Astrocyte (in vitro differentiated cells and primary cell): ENCODE results near the gene PRMT9. TPM values are rescaled to one million over a fixed set of nuclear protein-coding genes. Genes with fewer than 3 reads are reported as not detected.

Experiments
- DNase-seq: peaks from one replicate; pipeline ENCODE4 v3.0.0-alpha.2; 2010; ENCODE audit warnings: low read depth
- FAIRE-seq: peaks from 2 replicates; lab custom pipeline; 2011; peaks lifted over from hg19 to GRCh38; lab: Jason Lieb, UNC
- H2AFZ ChIP-seq: 2 replicates; pipeline ENCODE4 v1.6.0; 2012; ENCODE audit warnings: low read depth, low read length, inconsistent platforms
- H3K27ac ChIP-seq: 2 replicates; pipeline ENCODE4 v1.5.1; 2011; ENCODE audit warnings: low read depth, low read length, inconsistent platforms
- H3K27me3 ChIP-seq: 2 replicates; pipeline ENCODE4 v1.6.0; 2011; ENCODE audit warnings: low read length, inconsistent platforms; ENCODE audit not compliant: insufficient read depth
- H3K36me3 ChIP-seq: 2 replicates; pipeline ENCODE4 v1.5.1; 2011; ENCODE audit warnings: low read length, inconsistent platforms; ENCODE audit not compliant: insufficient read depth
- H3K4me1 ChIP-seq: 2 replicates; pipeline ENCODE4 v1.5.1; 2011; ENCODE audit warnings: low read length, inconsistent platforms; ENCODE audit not compliant: insufficient read depth
- H3K4me2 ChIP-seq: 2 replicates; pipeline ENCODE4 v1.6.0; 2012; ENCODE audit warnings: low read length, inconsistent platforms
- H3K4me3 ChIP-seq: 2 replicates; pipeline ENCODE4 v1.5.1; 2011; ENCODE audit warnings: low read depth, mild to moderate bottlenecking, low read length, inconsistent platforms; ENCODE audit not compliant: insufficient read depth
- H3K79me2 ChIP-seq: 2 replicates; pipeline ENCODE4 v1.6.0; 2012; ENCODE audit warnings: mild to moderate bottlenecking, low read length, inconsistent platforms; ENCODE audit not compliant: insufficient read depth
- H3K9ac ChIP-seq: 2 replicates; pipeline ENCODE4 v1.6.0; 2012; ENCODE audit warnings: mild to moderate bottlenecking, low read length, inconsistent platforms
- H3K9me3 ChIP-seq: 2 replicates; pipeline ENCODE4 v1.5.1; 2012; ENCODE audit warnings: low read depth, mild to moderate bottlenecking, low read length, inconsistent platforms; ENCODE audit not compliant: insufficient read depth
- H4K20me1 ChIP-seq: 2 replicates; pipeline ENCODE4 v1.6.0; 2012; ENCODE audit warnings: low read length, inconsistent platforms; ENCODE audit not compliant: insufficient read depth
- H3K27ac Mint-ChIP-seq: one replicate; pipeline ENCODE4 v1.8.0; 2021; ENCODE audit warnings: mild to moderate bottlenecking, mixed read lengths; ENCODE audit not compliant: unreplicated experiment
- H3K27me3 Mint-ChIP-seq: one replicate; pipeline ENCODE4 v1.8.0; 2021; ENCODE audit warnings: low read depth, mixed read lengths; ENCODE audit not compliant: unreplicated experiment
- H3K36me3 Mint-ChIP-seq: one replicate; pipeline ENCODE4 v1.8.0; 2021; ENCODE audit warnings: low read depth, mixed read lengths; ENCODE audit not compliant: unreplicated experiment
- H3K4me1 Mint-ChIP-seq: one replicate; pipeline ENCODE4 v1.8.0; 2021; ENCODE audit warnings: low read depth, mixed read lengths; ENCODE audit not compliant: unreplicated experiment
- H3K4me3 Mint-ChIP-seq: one replicate; pipeline ENCODE4 v1.8.0; 2021; ENCODE audit warnings: mild to moderate bottlenecking, moderate library complexity, mixed read lengths; ENCODE audit not compliant: unreplicated experiment
- H3K9me3 Mint-ChIP-seq: one replicate; pipeline ENCODE4 v1.8.0; 2021; ENCODE audit warnings: mild to moderate bottlenecking, mixed read lengths; ENCODE audit not compliant: unreplicated experiment
- EZH2 ChIP-seq: IDR thresholded peaks from 2 replicates; pipeline ENCODE4 v1.6.1; 2012; ENCODE audit warnings: mild to moderate bottlenecking, low read length, inconsistent platforms; ENCODE audit not compliant: insufficient read depth
- total RNA-seq: library from RNA; stranded (reverse); gene quantifications from 2 replicates; pipeline ENCODE4 v1.2.1, GENCODE V29; 2021
- TF ChIP-seq, protein P1 (sequence below): IDR thresholded peaks from 2 replicates; pipeline ENCODE4 v1.5.1; 2011; ENCODE audit warnings: low read depth, mild to moderate bottlenecking, inconsistent platforms, low read length, moderate library complexity; ENCODE audit not compliant: insufficient read depth

PRMT9 gene
- total RNA-seq, 1 donor from 2014 or later, result 8.4 TPM

GRCh38 chr4:147607471-147607870 is 76.5 kb downstream of the PRMT9 start:
- Histone ChIP-seq H3K4me3 (no peak overlapping the region), H3K27me3 (no peaks in the 10 kb centered on the region), H3K4me2 (no peak overlapping the region), H3K9ac (no peak overlapping the region), H3K4me1 (no peaks in the 10 kb centered on the region), H2AFZ (no peak overlapping the region), H3K27ac (no peak overlapping the region), H3K79me2 (no peaks in the 10 kb centered on the region), H3K9me3 (no peaks in the 10 kb centered on the region), H3K36me3 (no peaks in the 10 kb centered on the region), H4K20me1 (no peaks in the 10 kb centered on the region)
- Mint-ChIP-seq H3K4me1 (peaks cover 8% of the 10 kb centered on the region), H3K9me3 (no peaks in the 10 kb centered on the region), H3K27ac (no peak overlapping the region), H3K36me3 (no peaks in the 10 kb centered on the region), H3K4me3 (no peak overlapping the region), H3K27me3 (peaks cover 1% of the 10 kb centered on the region)
- DNase-seq (no peak), FAIRE-seq (no peak)
- TF ChIP-seq EZH2, result no peak
- TF ChIP-seq, protein P1, sequence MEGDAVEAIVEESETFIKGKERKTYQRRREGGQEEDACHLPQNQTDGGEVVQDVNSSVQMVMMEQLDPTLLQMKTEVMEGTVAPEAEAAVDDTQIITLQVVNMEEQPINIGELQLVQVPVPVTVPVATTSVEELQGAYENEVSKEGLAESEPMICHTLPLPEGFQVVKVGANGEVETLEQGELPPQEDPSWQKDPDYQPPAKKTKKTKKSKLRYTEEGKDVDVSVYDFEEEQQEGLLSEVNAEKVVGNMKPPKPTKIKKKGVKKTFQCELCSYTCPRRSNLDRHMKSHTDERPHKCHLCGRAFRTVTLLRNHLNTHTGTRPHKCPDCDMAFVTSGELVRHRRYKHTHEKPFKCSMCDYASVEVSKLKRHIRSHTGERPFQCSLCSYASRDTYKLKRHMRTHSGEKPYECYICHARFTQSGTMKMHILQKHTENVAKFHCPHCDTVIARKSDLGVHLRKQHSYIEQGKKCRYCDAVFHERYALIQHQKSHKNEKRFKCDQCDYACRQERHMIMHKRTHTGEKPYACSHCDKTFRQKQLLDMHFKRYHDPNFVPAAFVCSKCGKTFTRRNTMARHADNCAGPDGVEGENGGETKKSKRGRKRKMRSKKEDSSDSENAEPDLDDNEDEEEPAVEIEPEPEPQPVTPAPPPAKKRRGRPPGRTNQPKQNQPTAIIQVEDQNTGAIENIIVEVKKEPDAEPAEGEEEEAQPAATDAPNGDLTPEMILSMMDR, result no peak

DNA sequence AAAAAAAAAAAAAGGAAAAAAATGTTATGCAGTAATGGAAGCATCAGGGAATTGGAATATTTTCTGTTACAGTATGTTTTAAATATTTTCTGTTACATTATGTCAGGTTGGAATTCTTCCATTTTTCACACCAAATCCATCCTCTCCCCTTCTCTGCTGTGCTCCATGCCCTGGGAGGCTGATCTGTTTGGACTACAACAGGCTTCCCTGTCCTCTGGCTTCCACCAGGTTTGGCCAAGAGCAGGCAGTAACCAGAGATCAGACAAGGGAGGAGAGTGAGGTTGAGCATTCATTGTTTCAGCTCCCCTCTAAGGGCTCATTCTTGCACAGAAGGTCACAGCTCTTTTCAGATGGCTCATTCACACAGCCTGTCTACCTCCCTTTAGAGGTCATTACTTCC is 78.5 kb downstream of the PRMT9 start:
- TF ChIP-seq, protein P1, result no peak
- TF ChIP-seq EZH2, result no peak
- Histone ChIP-seq H3K4me3 (no peak overlapping the region), H3K9me3 (no peaks in the 10 kb centered on the region), H3K9ac (no peak overlapping the region), H3K27ac (no peak overlapping the region), H3K36me3 (no peaks in the 10 kb centered on the region), H3K79me2 (no peaks in the 10 kb centered on the region), H4K20me1 (no peaks in the 10 kb centered on the region), H3K4me2 (no peak overlapping the region), H3K27me3 (no peaks in the 10 kb centered on the region), H3K4me1 (no peaks in the 10 kb centered on the region), H2AFZ (no peak overlapping the region)
- Mint-ChIP-seq H3K4me3 (no peak overlapping the region), H3K27me3 (peaks cover 1% of the 10 kb centered on the region), H3K36me3 (no peaks in the 10 kb centered on the region), H3K4me1 (peaks cover 6% of the 10 kb centered on the region), H3K9me3 (no peaks in the 10 kb centered on the region), H3K27ac (no peak overlapping the region)
- DNase-seq (no peak), FAIRE-seq (no peak)

DNA sequence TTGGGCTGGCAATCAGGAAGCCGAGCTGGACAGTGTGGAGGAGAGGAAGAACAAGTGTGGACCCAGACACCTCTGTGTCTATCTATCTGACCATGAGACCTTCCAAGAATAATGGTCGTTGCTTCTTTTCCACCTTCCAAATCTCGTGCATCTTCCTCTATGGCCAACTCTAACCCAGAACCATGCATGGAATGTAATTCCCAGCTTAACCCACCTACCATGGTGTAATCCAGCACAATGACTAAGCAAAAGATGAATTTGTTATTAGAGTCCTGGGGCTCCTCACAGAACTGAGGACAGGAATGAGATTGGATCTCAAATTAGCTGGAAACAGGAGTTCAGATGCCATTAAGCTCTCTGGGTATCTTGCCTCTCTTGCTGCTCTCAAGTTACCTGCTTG is 84.2 kb downstream of the PRMT9 start:
- Histone ChIP-seq H3K27me3 (no peaks in the 10 kb centered on the region), H2AFZ (peak overlapping the region; percentile 22), H3K4me2 (peak overlapping the region; percentile 8), H3K27ac (no peak overlapping the region), H3K79me2 (no peaks in the 10 kb centered on the region), H4K20me1 (no peaks in the 10 kb centered on the region), H3K9ac (no peak overlapping the region), H3K36me3 (no peaks in the 10 kb centered on the region), H3K4me1 (peaks cover 18% of the 10 kb centered on the region), H3K9me3 (no peaks in the 10 kb centered on the region), H3K4me3 (no peak overlapping the region)
- TF ChIP-seq, protein P1, result no peak
- no peak for TF ChIP-seq EZH2
- Mint-ChIP-seq H3K27ac (peak overlapping the region; percentile 84), H3K36me3 (no peaks in the 10 kb centered on the region), H3K27me3 (no peaks in the 10 kb centered on the region), H3K4me3 (no peak overlapping the region), H3K4me1 (peaks cover 21% of the 10 kb centered on the region), H3K9me3 (no peaks in the 10 kb centered on the region)
- peak; percentile 60 for FAIRE-seq
- DNase-seq, result peak; percentile 72
